Measurements from ENCODE around the gene DUSP15. TPM values are rescaled to one million over a fixed set of nuclear protein-coding genes. Genes with fewer than 3 reads are reported as not detected.

DUSP15 gene
- total RNA-seq, 4 donors from 2014 or later: 31.8 to 61.3 (median 44.6) TPM

- Histone ChIP-seq H3K27ac (no peak overlapping the region), H3K36me3 (no peaks in the 10 kb centered on the region), H3K27me3 (no peaks in the 10 kb centered on the region), H3K4me3 (no peak overlapping the region), H3K9me3 (no peaks in the 10 kb centered on the region), H3K4me1 (peaks cover 0 to 27% (median 0%) of the 10 kb centered on the region in 4 donors)
- TF ChIP-seq EP300 (IDR thresholded peaks at IDR 0.05) (no peak), CTCF (IDR thresholded peaks at IDR 0.05) (no peak), POLR2A (IDR thresholded peaks at IDR 0.05) (no peak)
- DNase-seq (ENCODE audit: low spot score in 2 of 2): no peak
Measured at GRCh38 chr20:31813611-31814010, 56.7 kb downstream of the DUSP15 start.

- DNase-seq (ENCODE audit: low spot score in 2 of 2): no peak
- Histone ChIP-seq H3K4me3 (no peak overlapping the region), H3K9me3 (no peaks in the 10 kb centered on the region), H3K4me1 (peaks cover 0 to 27% (median 0%) of the 10 kb centered on the region in 4 donors), H3K36me3 (no peaks in the 10 kb centered on the region), H3K27ac (peak overlapping the region in 2 of 4 donors; percentile 2 to 62), H3K27me3 (no peaks in the 10 kb centered on the region)
- TF ChIP-seq EP300 (IDR thresholded peaks at IDR 0.05) (no peak), POLR2A (IDR thresholded peaks at IDR 0.05) (no peak), CTCF (IDR thresholded peaks at IDR 0.05) (no peak)
- whole genome bisulfite sequencing, 2 donors: 44 to 53% methylated on average over 15 of the region's 15 CpGs
Measured at GRCh38 chr20:31811796-31812728, 58.3 kb downstream of the DUSP15 start.

GRCh38 chr20:31811198-31811597 lies 59.1 kb downstream of the DUSP15 start:
- H3K4me1 ChIP-seq: peaks cover 0 to 27% (median 0%) of the 10 kb centered on the region in 4 donors
- no peaks in the 10 kb centered on the region for H3K36me3 ChIP-seq
- no peak overlapping the region for H3K4me3 ChIP-seq
- no peak for TF ChIP-seq CTCF (IDR thresholded peaks at IDR 0.05)
- TF ChIP-seq EP300 (IDR thresholded peaks at IDR 0.05): no peak
- TF ChIP-seq POLR2A (IDR thresholded peaks at IDR 0.05): no peak
- no peaks in the 10 kb centered on the region for H3K9me3 ChIP-seq
- no peak for DNase-seq (ENCODE audit: low spot score in 2 of 2)
- no peaks in the 10 kb centered on the region for H3K27me3 ChIP-seq
- peak overlapping the region in 1 of 4 donors; percentile 62 for H3K27ac ChIP-seq
- 79 to 91% methylated on average over 4 of the region's 4 CpGs for WGBS, 2 donors

Small RNA genes within 50 kb of the gene (small RNA-seq; reads per million reads assigned to genes)
- not detected for gene RNU1-94P

Other genes starting within 250 kb of the DUSP15 start
- gene COX4I2, start 232.6 kb downstream of the DUSP15 start, total RNA-seq: 1 to 10 TPM in 3 of 4 donors, not detected in 1; 1.6 to 8.2 (median 4.2) TPM
- 100 to 1,000 TPM; 105 to 138 (median 119) TPM for gene BCL2L1, start 147.7 kb downstream of the DUSP15 start, total RNA-seq
- gene TPX2, start 131.2 kb downstream of the DUSP15 start, total RNA-seq: 1 to 10 TPM in 1 of 4 donors, under 1 TPM in 3; 0.21 to 2.7 (median 0.40) TPM
- gene MYLK2, start 51.2 kb downstream of the DUSP15 start, total RNA-seq: 1 to 10 TPM in 1 of 4 donors, under 1 TPM in 1, not detected in 2; 0.66 to 1.3 TPM
- 10 to 100 TPM in 1 of 4 donors, 1 to 10 TPM in 3; 3.0 to 11.8 (median 8.0) TPM for gene FOXS1, start 24.9 kb downstream of the DUSP15 start, total RNA-seq
- 1 to 10 TPM; 2.8 to 3.7 (median 3.1) TPM for gene TTLL9, start 107 bp upstream of the DUSP15 start, total RNA-seq
- gene PDRG1, start 81.5 kb upstream of the DUSP15 start, total RNA-seq: 10 to 100 TPM in 3 of 4 donors, 1 to 10 TPM in 1; 9.6 to 15.7 (median 11.0) TPM
- gene XKR7, start 97.6 kb upstream of the DUSP15 start, total RNA-seq: not detected
- 10 to 100 TPM in 3 of 4 donors, 1 to 10 TPM in 1; 5.4 to 14.2 (median 13.6) TPM for gene CCM2L, start 139.9 kb upstream of the DUSP15 start, total RNA-seq
- 10 to 100 TPM; 10.5 to 47.4 (median 13.7) TPM for gene HCK, start 181.7 kb upstream of the DUSP15 start, total RNA-seq
- 10 to 100 TPM; 23.1 to 40.5 (median 28.8) TPM for gene TM9SF4, start 239.2 kb upstream of the DUSP15 start, total RNA-seq